Ishikawa (cell line): ENCODE data around the gene CXCR1.

Experiments used
- CEBPB ChIP-seq: IDR thresholded peaks from 2 replicates; pipeline ENCODE4 v1.6.1; 2012
- CREB1 ChIP-seq: IDR thresholded peaks from 2 replicates; pipeline ENCODE4 v1.6.1; 2012; ENCODE audit warnings: low read depth
- EGR1 ChIP-seq: IDR thresholded peaks from 2 replicates; pipeline ENCODE4 v1.6.1; 2012
- EP300 ChIP-seq: IDR thresholded peaks from 2 replicates; pipeline ENCODE4 v1.6.1; 2012; ENCODE audit warnings: borderline replicate concordance
- FOXM1 ChIP-seq: IDR thresholded peaks from 2 replicates; pipeline ENCODE4 v1.6.1; 2012; ENCODE audit warnings: low read depth, borderline replicate concordance
- MAX ChIP-seq: IDR thresholded peaks from 2 replicates; pipeline ENCODE4 v1.6.1; 2012
- NFIC ChIP-seq: IDR thresholded peaks from 2 replicates; pipeline ENCODE4 v1.6.1; 2012
- RAD21 ChIP-seq: IDR thresholded peaks from 2 replicates; pipeline ENCODE4 v1.6.1; 2012; ENCODE audit warnings: low read depth
- REST ChIP-seq: IDR thresholded peaks from 2 replicates; pipeline ENCODE4 v1.6.1; 2012; ENCODE audit warnings: low read depth, mild to moderate bottlenecking
- TAF1 ChIP-seq: IDR thresholded peaks from 2 replicates; pipeline ENCODE4 v1.6.1; 2012; ENCODE audit warnings: low read depth, mild to moderate bottlenecking
- TCF12 ChIP-seq: IDR thresholded peaks from 2 replicates; pipeline ENCODE4 v1.6.1; 2012; ENCODE audit warnings: low read depth
- TEAD4 ChIP-seq: IDR thresholded peaks from 2 replicates; pipeline ENCODE4 v1.6.1; 2012
- USF1 ChIP-seq: IDR thresholded peaks from 2 replicates; pipeline ENCODE4 v1.6.1; 2012
- YY1 ChIP-seq: IDR thresholded peaks from 2 replicates; pipeline ENCODE4 v1.6.1; 2012; ENCODE audit warnings: low read depth
- ZBTB7A ChIP-seq: IDR thresholded peaks from 2 replicates; pipeline ENCODE4 v1.6.1; 2012; ENCODE audit warnings: low read depth

CXCR1 gene

GRCh38 chr2:218166791-218167190 is at the start of gene CXCR1:
Gene CXCR1, minus strand, starts transcription at chr2:218166962. Its CDS starts 1,751 bp downstream, at chr2:218165211.
- TF ChIP-seq FOXM1: no peak

GRCh38 chr2:218216336-218216673 is 49.5 kb upstream of the CXCR1 start:
- TF ChIP-seq EGR1 (no peak), CREB1 (no peak), REST (no peak), YY1 (no peak), TAF1 (no peak), RAD21 (no peak), TCF12 (no peak), FOXM1 (no peak), TEAD4 (no peak), NFIC (no peak), ZBTB7A (no peak), MAX (no peak), USF1 (no peak), CEBPB (no peak)

GRCh38 chr2:218214116-218214515 is 47.4 kb upstream of the CXCR1 start:
- TF ChIP-seq EP300: no peak
- no peak for TF ChIP-seq CREB1
- TF ChIP-seq EGR1: no peak
- TF ChIP-seq RAD21: no peak
- no peak for TF ChIP-seq USF1
- no peak for TF ChIP-seq REST
- no peak for TF ChIP-seq TCF12
- TF ChIP-seq TAF1: no peak
- TF ChIP-seq YY1: no peak
- TF ChIP-seq MAX: no peak
- no peak for TF ChIP-seq ZBTB7A
- TF ChIP-seq CEBPB: no peak

GRCh38 chr2:218209078-218209477 is 42.3 kb upstream of the CXCR1 start:
- TF ChIP-seq EGR1 (no peak), CREB1 (no peak), EP300 (no peak), REST (no peak), ZBTB7A (no peak), RAD21 (no peak), MAX (no peak), TCF12 (no peak), YY1 (no peak), CEBPB (no peak), TEAD4 (no peak), FOXM1 (no peak)

- TF ChIP-seq EP300 (no peak), TEAD4 (no peak), TAF1 (no peak), EGR1 (no peak), ZBTB7A (no peak), YY1 (no peak), CEBPB (no peak), REST (no peak), TCF12 (no peak), MAX (no peak), USF1 (no peak)
Measured at GRCh38 chr2:218202266-218202665, 35.5 kb upstream of the CXCR1 start.
